SKM-1 treated with dmso at 0.1 percent for 144 hours (cell line): ENCODE measurements around the gene ENKUR.

Experiments used
- DNase-seq: peaks from one replicate; lab custom pipeline; 2025; ENCODE audit not compliant: unreplicated experiment; lab: John Stamatoyannopoulos, UW

ENKUR gene, protein sequence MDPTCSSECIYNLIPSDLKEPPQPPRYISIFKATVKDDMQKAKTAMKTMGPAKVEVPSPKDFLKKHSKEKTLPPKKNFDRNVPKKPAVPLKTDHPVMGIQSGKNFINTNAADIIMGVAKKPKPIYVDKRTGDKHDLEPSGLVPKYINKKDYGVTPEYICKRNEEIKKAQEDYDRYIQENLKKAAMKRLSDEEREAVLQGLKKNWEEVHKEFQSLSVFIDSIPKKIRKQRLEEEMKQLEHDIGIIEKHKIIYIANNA

DNA sequence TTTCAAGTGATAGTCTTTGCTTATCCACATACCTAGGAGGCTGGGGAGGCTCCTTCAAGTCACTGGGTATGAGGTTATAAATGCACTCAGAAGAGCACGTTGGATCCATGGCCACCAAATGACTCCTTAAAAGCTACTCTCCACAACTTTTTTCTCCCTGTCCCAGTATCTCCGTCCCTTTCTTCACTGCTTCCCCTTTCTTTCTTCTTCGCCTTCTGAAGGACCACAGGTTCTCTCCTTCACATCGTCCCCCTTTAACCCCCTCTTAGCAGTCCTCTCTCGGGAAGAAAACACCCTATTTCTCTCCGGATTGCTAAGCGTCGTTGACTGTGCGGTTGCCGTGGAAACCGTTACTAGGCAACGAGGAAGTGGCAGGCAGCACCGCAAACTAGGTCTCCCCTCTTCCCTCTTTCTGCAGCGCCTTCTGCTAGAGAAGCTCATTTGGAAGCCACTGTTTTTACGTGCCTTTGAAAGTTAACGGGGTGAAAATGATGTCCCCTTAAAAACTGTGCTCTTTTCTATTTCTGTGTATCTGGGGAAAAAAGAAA lies at the start of gene ENKUR:
Gene ENKUR, minus strand, starts transcription at position 331 of the 548 bp plus-strand sequence. Its CDS starts 222 bp downstream, at position 109.
- peak; percentile 54 for DNase-seq

DNA sequence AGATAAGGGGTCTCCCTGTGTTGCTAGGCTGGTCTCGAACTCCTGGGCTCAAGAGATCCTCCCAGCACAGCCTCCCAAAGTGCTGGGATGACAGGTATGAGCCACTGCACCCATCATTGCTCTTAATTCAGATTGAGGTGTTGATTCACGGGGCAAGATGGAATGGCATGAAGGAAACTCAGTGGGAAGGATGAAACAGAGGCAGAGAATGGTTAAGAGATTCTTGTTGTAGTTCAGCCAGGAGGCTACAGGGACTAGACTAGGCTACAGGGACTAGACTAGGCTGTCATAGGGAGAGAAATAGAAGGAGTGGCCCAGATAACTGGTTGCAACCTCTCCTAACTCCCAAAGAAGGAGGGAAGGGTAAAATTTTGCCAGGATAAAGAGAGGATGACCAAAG lies 48.4 kb upstream of the ENKUR start:
- DNase-seq: no peak

GRCh38 chr10:25063644-25064043 lies 47.7 kb upstream of the ENKUR start:
- DNase-seq: no peak

DNA sequence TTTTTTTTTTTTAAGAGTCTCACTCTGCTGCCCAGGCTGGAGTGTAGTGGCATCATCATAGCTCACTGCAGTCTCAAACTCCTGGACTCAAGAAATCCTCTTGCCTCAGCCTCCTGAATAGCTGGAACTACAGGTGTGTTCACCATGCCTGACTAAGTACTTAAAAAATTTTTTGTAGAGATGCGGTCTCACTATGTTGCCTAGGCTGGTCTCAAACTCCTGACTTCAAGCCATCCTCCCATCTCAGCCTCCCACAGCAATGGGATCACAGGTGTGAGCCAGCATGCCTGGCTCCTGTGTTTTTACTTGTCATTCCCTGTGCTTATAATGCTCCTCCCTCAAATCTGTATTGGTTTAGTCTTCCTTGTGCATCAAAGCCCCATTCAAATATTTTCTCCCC lies 47.2 kb upstream of the ENKUR start:
- no peak for DNase-seq

GRCh38 chr10:25061711-25062449 lies 45.9 kb upstream of the ENKUR start:
- no peak for DNase-seq

GRCh38 chr10:25061125-25061524 lies 45.2 kb upstream of the ENKUR start:
- DNase-seq: no peak

DNA sequence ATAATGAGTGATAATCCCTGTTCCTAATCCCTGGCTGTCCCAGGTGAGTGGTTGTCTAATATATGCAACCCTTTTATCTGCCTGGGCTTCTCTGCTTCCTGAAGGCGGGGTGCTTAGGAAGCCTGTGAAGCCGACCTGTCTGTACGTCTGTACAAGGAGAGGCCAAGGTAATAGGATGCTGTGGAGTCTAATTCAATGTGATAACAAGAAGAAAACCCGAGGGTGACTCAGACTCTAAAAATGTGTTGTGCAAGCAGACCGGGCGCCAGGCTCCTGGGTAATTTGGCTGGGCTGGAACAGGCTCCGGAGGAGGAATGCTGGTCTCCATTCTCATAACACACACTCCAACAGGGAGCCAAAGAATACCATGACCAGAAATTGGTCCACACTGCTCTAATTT lies 44.0 kb upstream of the ENKUR start:
- no peak for DNase-seq

- DNase-seq: no peak
Measured at GRCh38 chr10:25057886-25058285, 41.9 kb upstream of the ENKUR start.

DNA sequence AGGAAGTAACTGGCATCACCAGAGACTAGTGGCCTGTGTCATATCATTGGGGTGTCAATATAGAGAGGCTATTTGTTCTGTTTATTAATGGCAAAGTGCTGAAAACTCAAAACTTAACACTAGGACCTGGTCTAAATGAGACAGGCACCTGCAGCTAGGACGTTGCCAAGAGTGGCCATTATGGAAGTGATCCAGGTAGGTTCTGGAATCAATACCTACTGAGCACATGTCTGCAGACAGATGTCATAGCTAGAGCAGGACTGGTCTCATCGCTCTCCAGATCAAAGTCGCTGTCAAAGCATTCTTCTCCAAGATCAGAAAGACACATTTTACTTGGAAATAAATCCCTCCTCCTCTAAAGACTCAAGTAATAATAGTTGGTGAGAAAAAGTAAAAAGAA lies 40.8 kb upstream of the ENKUR start:
- DNase-seq: no peak

DNA sequence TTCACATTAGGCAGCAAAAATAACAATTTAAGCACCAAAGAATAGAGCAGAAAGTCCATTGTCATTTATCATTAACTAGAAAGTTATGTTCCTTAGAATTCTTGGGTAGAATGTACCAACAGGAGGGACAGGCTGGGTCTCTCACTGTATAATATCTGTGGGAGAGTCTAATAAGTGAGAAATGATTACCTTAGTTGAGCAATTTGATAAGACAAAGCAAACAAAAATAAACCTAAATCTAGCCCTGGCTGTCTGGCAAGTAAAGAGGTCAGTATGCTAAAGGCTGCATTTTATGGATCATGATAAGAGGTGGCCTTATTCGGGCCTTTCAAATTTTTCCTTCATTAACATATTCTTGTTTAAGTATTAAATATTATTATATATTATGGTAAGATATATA lies 36.1 kb upstream of the ENKUR start:
- no peak for DNase-seq

- no peak for DNase-seq
Measured at GRCh38 chr10:25050402-25050801, 34.4 kb upstream of the ENKUR start.

DNA sequence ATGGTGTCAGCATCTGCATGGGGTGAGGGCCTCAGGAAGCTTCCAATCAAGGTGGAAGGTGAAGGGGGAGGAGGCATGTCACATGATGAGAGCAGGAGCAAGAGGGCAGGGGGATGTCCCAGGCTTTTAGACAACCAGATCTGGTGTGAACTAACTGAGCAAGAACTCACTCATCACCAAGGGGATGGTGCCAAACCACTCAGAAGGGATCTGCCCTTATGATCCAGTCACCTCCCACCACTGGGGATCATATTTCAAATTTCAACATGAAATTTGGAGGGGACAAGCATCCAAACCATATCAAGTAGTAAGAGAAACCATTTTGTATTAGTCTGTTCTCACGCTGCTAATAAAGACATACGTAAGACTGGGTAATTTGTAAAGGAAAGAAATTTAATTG lies 34.0 kb upstream of the ENKUR start:
- DNase-seq: no peak

GRCh38 chr10:25048450-25048849 lies 32.5 kb upstream of the ENKUR start:
- no peak for DNase-seq

DNA sequence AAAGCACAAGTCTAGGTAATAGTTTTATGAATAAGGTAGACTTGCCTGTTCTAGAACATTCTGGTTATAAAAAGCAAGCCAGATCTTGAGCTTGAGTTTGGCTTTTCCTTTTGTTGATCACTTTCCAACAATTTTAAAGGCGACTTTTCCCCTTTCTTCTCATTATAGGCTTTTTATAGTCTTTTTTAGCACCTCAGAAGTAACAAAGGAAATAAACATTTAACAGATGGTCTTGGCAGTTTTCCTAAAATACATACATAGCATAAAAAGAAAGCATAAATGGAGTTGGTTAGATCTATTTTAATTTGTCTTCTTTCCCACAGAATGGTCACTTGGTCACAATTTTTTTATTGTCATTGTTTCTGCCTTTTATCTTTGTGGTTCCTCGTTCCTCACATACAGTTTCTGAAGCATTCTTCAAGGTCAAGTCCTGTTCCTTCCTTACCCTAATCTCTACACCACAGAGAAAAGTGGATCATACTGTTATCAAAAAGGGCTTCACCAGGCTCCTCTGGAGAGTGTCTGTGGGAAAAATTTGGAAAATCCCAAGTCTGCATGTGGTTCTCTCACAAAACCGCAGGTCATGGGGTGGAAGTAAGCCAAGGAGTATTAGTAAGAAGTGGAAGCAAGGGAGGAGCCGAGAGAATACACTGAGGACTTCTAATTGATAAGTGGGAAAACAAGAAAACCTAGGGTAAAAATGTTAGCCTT lies 31.8 kb upstream of the ENKUR start:
- no peak for DNase-seq

GRCh38 chr10:25047088-25047487 lies 31.1 kb upstream of the ENKUR start:
- DNase-seq: no peak

GRCh38 chr10:25046641-25047040 lies 30.7 kb upstream of the ENKUR start:
- DNase-seq: no peak

DNA sequence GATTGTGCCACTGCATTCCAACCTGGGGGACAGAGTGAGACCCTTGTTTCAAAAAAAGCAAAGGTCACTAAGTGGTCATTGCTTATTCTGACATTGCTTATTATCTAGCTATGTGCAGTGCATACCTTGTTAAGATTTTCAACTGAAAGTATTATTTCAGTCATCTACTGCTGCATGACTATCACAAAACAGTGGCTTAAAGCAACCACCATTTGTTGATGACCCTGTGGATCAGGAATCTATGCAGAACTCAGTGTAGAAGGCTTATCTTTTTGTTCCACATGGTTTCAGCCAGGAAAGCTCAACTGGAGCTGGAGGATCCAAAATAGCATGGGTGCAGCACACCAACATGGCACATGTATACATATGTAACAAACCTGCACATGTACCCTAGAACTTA lies 23.6 kb upstream of the ENKUR start:
- no peak for DNase-seq

DNA sequence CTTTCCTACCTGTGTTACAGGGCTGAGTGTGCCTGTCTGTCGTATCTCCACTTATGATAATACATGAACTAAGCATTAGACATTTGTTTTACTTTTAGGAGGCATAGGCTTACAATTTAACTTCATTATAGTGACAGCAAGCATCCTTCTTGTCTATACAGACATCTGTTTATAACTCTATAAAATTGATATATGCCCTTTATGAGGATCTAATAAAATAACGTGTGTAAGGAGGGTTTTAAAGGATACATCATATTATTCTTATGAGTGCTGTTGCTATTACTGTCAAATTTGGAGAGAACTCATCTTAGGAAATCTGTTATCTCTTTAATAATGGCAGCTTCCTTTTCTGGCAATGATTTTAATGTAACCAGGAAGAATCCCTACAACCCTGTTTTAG lies 22.4 kb upstream of the ENKUR start:
- no peak for DNase-seq

- no peak for DNase-seq
Measured at GRCh38 chr10:25036381-25036780, 20.4 kb upstream of the ENKUR start.

DNA sequence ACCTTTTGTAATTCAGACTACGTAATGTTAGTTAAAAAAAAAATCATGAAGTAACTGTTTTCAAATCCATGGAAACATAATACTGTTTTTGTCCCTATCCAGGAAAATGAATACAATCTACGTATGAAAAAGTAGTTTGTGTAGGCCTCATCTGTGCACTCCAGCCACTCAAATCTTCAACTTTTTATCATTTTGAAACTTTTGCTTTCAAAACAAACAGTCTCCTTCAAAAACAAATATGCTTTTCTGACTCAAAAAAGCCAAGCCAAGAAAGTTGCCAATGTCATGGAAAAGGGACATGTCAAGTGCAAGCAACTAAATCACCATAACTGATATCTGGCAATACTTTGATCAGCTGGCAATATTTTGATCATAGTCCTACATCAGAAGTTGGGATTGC lies 13.6 kb upstream of the ENKUR start:
- no peak for DNase-seq

GRCh38 chr10:25028711-25029110 lies 12.8 kb upstream of the ENKUR start:
- DNase-seq: no peak

GRCh38 chr10:25026463-25026862 lies 10.5 kb upstream of the ENKUR start:
- DNase-seq: no peak
